Activated CD4-positive, alpha-beta T cell treated with anti-CD3 and anti-CD28 coated beads, Interleukin-2, Interleukin-6, amounts not matched to agents 100 ng/mL and 50 ng/mL, durations not matched to agents 16 hours and 8 hours (primary cell): ENCODE measurements around the gene INPP4B.

ENCODE experiments used
- DNase-seq: peaks from one replicate; pipeline ENCODE4 v3.0.0-alpha.2; 2020

The INPP4B gene

GRCh38 chr4:142065086-142065647 is 780.9 kb downstream of the INPP4B start:
- no peak for DNase-seq

GRCh38 chr4:142064181-142064580 is 781.9 kb downstream of the INPP4B start:
- no peak for DNase-seq

- DNase-seq, result no peak
Observed at GRCh38 chr4:142045996-142046395, 800.1 kb downstream of the INPP4B start.

- DNase-seq, result no peak
Observed at GRCh38 chr4:142044271-142044670, 801.8 kb downstream of the INPP4B start.

GRCh38 chr4:142043509-142043908 is 802.6 kb downstream of the INPP4B start:
- no peak for DNase-seq

- DNase-seq, result peak; percentile 22
Observed at GRCh38 chr4:142041788-142042187, 804.3 kb downstream of the INPP4B start.

GRCh38 chr4:142040043-142040442 is 806.1 kb downstream of the INPP4B start:
- DNase-seq, result no peak

- DNase-seq, result no peak
Observed at GRCh38 chr4:142036795-142037583, 809.1 kb downstream of the INPP4B start.

- no peak for DNase-seq
Observed at GRCh38 chr4:142035566-142035965, 810.5 kb downstream of the INPP4B start.

GRCh38 chr4:142034101-142034500 is 812.0 kb downstream of the INPP4B start:
- DNase-seq, result no peak

- no peak for DNase-seq
Observed at GRCh38 chr4:142030010-142030409, 816.1 kb downstream of the INPP4B start.

- DNase-seq, result no peak
Observed at GRCh38 chr4:142021761-142022160, 824.3 kb downstream of the INPP4B start.

GRCh38 chr4:142021181-142021580 is 824.9 kb downstream of the INPP4B start:
- no peak for DNase-seq

GRCh38 chr4:142016031-142016430 is 830.1 kb downstream of the INPP4B start:
- no peak for DNase-seq

GRCh38 chr4:142009751-142010150 is 836.4 kb downstream of the INPP4B start:
- no peak for DNase-seq

- no peak for DNase-seq
Observed at GRCh38 chr4:142005519-142005918, 840.6 kb downstream of the INPP4B start.

GRCh38 chr4:141999446-142000143 is 846.5 kb downstream of the INPP4B start:
- DNase-seq, result no peak

- no peak for DNase-seq
Observed at GRCh38 chr4:141995056-141995455, 851.0 kb downstream of the INPP4B start.

- DNase-seq, result peak; percentile 4
Observed at GRCh38 chr4:141977433-141977832, 868.7 kb downstream of the INPP4B start.
